Measurements from ENCODE around the gene RBP3.

RBP3 gene

DNA sequence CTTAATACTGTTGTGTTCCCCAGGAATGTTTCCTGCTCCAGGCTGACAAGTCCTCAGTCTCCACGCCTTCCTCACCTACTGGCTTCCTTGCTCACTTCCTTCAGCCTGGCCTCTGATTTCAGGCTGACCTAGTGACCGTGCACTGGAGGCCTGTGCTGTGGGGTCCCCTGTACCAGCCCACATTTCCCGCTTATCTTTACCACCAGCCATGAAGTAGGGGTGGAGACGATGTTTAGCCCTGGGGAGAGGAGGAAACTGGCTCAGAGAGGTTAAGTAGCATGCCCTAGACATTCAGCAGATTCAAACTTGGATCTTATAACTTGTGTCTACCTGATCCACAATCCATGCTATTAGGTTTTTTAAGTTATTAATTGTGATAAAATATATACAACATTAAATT, 40.7 kb downstream of the RBP3 start:
- Histone ChIP-seq H3K4me3 (replicated peaks; ENCODE audit: insufficient read depth, low read length) (no peak overlapping the region), H3K27ac (replicated peaks) (no peak overlapping the region), H3K27me3 (ENCODE audit: insufficient read depth, poor library complexity, severe bottlenecking) (no peaks in the 10 kb centered on the region)
- DNase-seq (ENCODE audit: low read depth in 1 of 2, low spot score in 1 of 2) = no peak
- TF ChIP-seq POLR2AphosphoS5 (IDR thresholded peaks at IDR 0.05; ENCODE audit: low read depth) = no peak
- TF ChIP-seq GABPA (IDR thresholded peaks at IDR 0.05; ENCODE audit: low read depth) = no peak
- TF ChIP-seq, protein P1, sequence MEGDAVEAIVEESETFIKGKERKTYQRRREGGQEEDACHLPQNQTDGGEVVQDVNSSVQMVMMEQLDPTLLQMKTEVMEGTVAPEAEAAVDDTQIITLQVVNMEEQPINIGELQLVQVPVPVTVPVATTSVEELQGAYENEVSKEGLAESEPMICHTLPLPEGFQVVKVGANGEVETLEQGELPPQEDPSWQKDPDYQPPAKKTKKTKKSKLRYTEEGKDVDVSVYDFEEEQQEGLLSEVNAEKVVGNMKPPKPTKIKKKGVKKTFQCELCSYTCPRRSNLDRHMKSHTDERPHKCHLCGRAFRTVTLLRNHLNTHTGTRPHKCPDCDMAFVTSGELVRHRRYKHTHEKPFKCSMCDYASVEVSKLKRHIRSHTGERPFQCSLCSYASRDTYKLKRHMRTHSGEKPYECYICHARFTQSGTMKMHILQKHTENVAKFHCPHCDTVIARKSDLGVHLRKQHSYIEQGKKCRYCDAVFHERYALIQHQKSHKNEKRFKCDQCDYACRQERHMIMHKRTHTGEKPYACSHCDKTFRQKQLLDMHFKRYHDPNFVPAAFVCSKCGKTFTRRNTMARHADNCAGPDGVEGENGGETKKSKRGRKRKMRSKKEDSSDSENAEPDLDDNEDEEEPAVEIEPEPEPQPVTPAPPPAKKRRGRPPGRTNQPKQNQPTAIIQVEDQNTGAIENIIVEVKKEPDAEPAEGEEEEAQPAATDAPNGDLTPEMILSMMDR (IDR thresholded peaks at IDR 0.05; ENCODE audit: insufficient read depth, low read length) = no peak
- TF ChIP-seq, protein P2, sequence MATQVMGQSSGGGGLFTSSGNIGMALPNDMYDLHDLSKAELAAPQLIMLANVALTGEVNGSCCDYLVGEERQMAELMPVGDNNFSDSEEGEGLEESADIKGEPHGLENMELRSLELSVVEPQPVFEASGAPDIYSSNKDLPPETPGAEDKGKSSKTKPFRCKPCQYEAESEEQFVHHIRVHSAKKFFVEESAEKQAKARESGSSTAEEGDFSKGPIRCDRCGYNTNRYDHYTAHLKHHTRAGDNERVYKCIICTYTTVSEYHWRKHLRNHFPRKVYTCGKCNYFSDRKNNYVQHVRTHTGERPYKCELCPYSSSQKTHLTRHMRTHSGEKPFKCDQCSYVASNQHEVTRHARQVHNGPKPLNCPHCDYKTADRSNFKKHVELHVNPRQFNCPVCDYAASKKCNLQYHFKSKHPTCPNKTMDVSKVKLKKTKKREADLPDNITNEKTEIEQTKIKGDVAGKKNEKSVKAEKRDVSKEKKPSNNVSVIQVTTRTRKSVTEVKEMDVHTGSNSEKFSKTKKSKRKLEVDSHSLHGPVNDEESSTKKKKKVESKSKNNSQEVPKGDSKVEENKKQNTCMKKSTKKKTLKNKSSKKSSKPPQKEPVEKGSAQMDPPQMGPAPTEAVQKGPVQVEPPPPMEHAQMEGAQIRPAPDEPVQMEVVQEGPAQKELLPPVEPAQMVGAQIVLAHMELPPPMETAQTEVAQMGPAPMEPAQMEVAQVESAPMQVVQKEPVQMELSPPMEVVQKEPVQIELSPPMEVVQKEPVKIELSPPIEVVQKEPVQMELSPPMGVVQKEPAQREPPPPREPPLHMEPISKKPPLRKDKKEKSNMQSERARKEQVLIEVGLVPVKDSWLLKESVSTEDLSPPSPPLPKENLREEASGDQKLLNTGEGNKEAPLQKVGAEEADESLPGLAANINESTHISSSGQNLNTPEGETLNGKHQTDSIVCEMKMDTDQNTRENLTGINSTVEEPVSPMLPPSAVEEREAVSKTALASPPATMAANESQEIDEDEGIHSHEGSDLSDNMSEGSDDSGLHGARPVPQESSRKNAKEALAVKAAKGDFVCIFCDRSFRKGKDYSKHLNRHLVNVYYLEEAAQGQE (IDR thresholded peaks at IDR 0.05; ENCODE audit: insufficient replicate concordance, low read depth) = no peak
- no peak for TF ChIP-seq SPI1 (IDR thresholded peaks at IDR 0.05; ENCODE audit: borderline replicate concordance, low read depth)

DNA sequence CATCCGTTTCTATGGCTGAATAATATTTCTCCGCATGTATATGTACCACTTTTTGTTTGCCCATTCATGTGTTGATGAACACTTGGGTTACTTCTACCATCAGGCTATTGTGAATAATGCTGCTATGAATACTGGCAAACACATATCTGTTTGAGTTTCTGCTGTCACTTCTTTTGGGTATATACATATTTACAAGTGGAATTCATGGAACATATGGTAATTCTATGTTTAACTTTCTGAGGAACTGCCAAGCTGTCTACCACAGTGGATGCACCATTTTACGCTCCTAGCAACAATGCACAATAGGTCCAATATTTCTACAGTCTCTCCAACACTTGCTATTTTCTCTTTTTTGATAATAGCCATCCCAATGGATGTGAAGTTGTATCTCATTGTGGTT, 41.5 kb downstream of the RBP3 start:
- TF ChIP-seq, protein P1 (IDR thresholded peaks at IDR 0.05; ENCODE audit: insufficient read depth, low read length) = no peak
- TF ChIP-seq POLR2AphosphoS5 (IDR thresholded peaks at IDR 0.05; ENCODE audit: low read depth) (no peak), SPI1 (IDR thresholded peaks at IDR 0.05; ENCODE audit: borderline replicate concordance, low read depth) (no peak)
- TF ChIP-seq, protein P2 (IDR thresholded peaks at IDR 0.05; ENCODE audit: insufficient replicate concordance, low read depth) = no peak
- Histone ChIP-seq H3K27ac (replicated peaks) (no peak overlapping the region), H3K4me3 (replicated peaks; ENCODE audit: insufficient read depth, low read length) (no peak overlapping the region), H3K27me3 (ENCODE audit: insufficient read depth, poor library complexity, severe bottlenecking) (no peaks in the 10 kb centered on the region)
- DNase-seq (ENCODE audit: low read depth in 1 of 2, low spot score in 1 of 2) = no peak

DNA sequence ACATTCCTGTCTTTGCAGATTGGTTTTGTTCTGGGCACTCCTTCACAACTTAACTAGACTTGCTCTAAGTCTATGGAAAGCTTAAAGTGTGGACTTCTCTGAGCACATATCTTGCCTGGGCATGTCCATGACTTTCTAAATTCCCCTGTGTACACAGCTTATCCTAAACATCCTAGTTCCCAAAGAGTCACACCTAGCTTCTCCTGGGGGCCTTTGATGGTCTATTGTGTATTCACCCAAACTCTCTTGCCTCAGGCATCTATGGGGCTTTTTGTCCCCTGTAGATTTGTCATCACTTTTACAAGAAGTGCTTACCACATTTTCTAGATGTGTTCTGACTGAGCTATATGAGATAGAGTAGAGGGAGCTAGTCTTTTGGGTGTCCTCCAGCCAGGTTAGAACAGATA, 48.2 kb downstream of the RBP3 start:
- no peak for TF ChIP-seq SPI1 (IDR thresholded peaks at IDR 0.05; ENCODE audit: borderline replicate concordance, low read depth)
- no peak for DNase-seq (ENCODE audit: low read depth in 1 of 2, low spot score in 1 of 2)
- Histone ChIP-seq H3K27me3 (ENCODE audit: insufficient read depth, poor library complexity, severe bottlenecking) (no peaks in the 10 kb centered on the region), H3K4me3 (replicated peaks; ENCODE audit: insufficient read depth, low read length) (no peak overlapping the region), H3K27ac (replicated peaks) (no peak overlapping the region)

DNA sequence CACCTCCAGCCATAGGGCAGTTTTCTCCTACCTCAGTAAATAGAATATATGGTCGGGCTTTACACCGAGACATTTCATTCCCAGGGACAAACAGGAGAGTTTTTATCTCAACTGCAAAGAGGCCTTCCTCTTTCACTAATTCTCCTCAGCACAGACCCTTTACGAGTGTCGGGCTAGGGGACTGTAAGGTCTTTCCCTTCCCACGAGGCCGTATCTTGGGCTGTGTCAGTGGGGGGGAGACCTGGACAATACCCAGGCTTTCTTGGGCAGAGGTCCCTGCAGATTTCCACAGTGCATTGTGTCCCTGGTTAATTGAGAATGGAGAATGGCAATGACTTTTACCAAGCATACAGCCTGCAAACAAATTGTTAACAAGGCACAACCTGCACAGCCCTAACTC, 49.1 kb downstream of the RBP3 start:
- DNase-seq (ENCODE audit: low read depth in 1 of 2, low spot score in 1 of 2) = no peak
- TF ChIP-seq, protein P1 (IDR thresholded peaks at IDR 0.05; ENCODE audit: insufficient read depth, low read length) = no peak
- TF ChIP-seq SPI1 (IDR thresholded peaks at IDR 0.05; ENCODE audit: borderline replicate concordance, low read depth) = no peak
- no peak for TF ChIP-seq GABPA (IDR thresholded peaks at IDR 0.05; ENCODE audit: low read depth)
- TF ChIP-seq, protein P2 (IDR thresholded peaks at IDR 0.05; ENCODE audit: insufficient replicate concordance, low read depth) = no peak
- no peak for TF ChIP-seq POLR2AphosphoS5 (IDR thresholded peaks at IDR 0.05; ENCODE audit: low read depth)
- Histone ChIP-seq H3K4me3 (replicated peaks; ENCODE audit: insufficient read depth, low read length) (no peak overlapping the region), H3K27me3 (ENCODE audit: insufficient read depth, poor library complexity, severe bottlenecking) (no peaks in the 10 kb centered on the region), H3K27ac (replicated peaks) (no peak overlapping the region)
